HG03095 (cell line): Measurements from ENCODE around the gene ATXN2L.
A peak's percentile ranks its signal among the peaks of the same experiment; 100 is the strongest.
"Not testable (repeated sequence)": the region's sequence is repeated elsewhere in the genome, so short reads cannot be mapped to it uniquely, and the experiment has no call there.

Experiments used
- ATAC-seq: cut with Tn5 transposase; IDR thresholded peaks from one replicate; pipeline ENCODE4 v1.9.1; 2021; ENCODE audit warnings: moderate library complexity; ENCODE audit not compliant: unreplicated experiment

Gene ATXN2L

GRCh38 chr16:28869201-28869600, 46.4 kb downstream of the ATXN2L start:
- ATAC-seq: no peak

DNA sequence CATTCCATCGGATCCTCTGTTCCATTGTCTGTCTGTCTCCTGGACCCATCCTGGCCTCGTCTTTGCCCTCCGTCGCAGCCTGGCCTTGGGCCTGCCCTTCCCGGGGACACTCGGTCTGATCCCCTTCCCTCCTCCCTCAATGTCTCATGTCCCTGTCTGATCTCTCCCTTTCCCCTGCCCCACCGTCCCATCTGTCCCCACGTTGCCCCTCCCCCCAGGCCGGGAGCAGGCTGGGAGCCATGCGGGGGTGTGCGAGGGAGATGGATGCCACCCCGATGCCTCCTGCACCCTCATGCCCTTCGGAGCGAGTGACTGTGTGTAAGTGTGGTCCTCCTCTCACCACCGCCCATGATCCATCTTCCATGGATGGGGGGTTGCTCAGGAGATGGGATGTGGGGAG, 50.2 kb downstream of the ATXN2L start:
- ATAC-seq: no peak

- no peak for ATAC-seq
These were observed 50.9 kb downstream of the ATXN2L start for GRCh38 chr16:28873543-28874201.

DNA sequence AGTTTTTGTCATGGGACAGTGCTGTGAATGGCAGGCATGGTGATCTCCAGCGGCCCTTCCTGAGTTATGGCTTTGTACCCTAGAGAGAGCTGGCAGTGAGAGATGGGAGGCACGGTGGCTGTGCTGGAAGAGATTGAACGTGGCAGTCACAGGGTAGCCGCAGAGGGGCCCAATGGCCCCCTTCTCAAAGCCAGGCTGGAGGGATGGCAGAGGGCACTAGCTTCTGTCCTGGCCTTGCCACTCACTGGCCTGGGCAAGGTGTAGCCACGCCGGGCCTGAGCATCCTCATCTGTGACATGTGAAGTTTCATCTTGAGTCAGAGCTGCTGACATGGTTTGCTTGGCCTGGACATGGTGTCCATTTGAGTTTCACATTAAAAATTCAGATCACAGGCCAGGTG, 51.6 kb downstream of the ATXN2L start:
- no peak for ATAC-seq

DNA sequence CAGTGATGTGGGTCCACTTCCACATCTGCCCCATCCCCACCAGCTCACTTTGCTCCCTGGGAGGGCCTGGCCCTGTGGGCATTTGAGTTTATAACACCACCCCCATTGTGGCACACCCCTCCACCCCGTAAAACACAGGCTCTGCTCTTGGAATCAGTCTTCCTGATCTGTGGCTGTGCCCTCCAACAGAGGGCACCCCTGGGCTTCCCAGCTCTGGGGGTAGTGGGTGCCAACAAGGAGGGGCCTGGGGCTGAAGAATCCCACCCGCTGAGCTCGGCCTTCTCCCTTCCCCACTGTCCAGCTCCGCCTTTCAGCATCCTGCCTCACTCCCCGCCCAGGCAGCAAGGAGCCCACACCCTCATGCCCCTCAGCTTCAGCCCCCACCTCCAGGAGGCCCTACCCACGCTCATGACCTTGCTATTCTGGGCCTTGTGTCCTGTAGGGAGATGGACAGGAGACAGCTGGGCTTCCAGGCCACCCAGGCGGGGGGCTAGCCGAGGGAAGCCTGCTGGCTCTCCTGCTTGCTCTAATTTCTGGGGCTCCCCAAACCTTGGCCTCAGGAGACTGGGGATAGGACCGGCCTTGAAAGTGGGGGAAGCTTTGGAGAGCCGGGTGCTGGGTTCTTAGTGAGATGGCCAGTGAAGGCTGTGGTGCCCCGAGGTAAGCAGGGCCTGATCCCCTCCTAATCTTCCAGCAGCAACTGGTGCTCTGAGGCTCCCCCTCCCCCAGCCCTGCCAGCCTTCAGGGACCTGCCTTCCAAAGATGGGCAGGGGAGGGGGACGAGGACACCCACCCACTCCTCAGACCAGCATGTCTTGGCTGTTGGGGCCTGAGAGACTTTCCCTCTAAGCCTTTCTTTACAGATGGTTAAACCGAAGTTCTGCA, 52.6 kb downstream of the ATXN2L start:
- no peak for ATAC-seq

DNA sequence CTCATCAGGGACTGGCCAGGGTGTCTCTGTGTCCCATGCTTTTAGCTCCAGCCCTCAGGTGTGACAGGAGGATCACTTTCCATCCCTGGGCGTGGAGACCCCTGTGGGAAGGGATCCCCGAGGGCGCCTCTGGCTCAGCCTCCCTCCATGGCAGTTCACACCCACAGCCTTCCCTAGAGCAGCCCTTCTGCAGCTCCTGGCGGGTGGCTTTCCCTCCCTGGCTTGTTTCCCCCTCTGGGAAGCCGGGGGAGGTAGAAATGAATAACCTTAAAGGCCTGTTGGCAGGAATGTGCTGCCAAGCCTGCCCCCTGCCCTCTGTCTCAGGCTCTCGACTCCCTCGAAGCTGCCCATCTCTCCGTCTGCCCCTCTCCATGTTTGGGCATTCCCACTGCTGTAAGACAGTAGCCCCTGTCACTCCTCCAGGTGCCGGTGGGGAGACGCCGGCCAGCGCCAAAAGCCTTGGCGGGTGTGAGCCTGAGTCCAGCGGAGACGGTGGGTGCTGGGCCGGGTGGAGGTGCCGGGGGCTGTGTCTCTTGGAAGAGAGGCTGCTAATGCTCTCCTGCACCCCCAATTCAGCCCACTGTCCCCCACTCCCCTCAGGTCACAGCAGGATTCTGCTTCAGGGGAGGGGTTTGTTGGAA, 53.3 kb downstream of the ATXN2L start:
- ATAC-seq: no peak

DNA sequence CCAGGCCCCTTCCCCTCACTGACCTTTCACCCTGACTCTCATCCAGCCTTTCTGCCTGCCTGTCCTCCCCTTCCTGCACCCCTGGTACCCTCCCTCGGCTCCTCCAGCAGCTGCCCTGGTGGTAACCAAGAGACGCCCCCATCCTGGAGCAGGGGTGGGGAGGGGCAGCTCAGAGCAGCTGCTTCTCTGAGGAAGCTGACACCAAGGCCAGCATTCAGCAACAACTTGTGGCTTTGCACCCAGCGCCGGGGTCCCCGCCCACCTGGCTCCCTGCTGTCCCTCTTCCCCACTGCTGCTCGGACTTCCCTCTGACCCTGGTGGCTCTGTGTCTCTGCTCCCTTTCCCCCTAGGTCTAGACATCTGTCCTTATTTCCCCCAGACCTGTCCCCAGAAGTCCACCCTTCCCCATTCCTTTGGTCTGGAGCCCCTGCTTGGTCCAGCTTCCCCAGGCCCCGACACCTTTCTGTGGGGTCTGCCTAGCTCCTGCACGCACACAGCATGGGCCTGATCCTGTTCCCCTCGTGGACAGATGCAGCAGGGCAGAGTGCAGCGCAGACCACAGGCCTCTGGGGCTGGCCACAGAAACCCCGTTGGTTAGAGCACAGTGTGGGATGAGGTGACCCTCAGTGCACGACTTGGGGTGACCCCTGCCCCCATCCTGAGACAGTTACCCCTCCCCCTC, 54.3 kb downstream of the ATXN2L start:
- ATAC-seq: no peak

GRCh38 chr16:28877655-28878000, 54.8 kb downstream of the ATXN2L start:
- ATAC-seq: no peak

GRCh38 chr16:28878083-28878926, 55.5 kb downstream of the ATXN2L start, which contains the start of gene ATP2A1:
Gene ATP2A1, plus strand, starts transcription at chr16:28878488. Its CDS starts 184 bp downstream, at chr16:28878672.
- no peak for ATAC-seq

GRCh38 chr16:28879261-28879840, 56.6 kb downstream of the ATXN2L start:
- peak; percentile 21 for ATAC-seq

DNA sequence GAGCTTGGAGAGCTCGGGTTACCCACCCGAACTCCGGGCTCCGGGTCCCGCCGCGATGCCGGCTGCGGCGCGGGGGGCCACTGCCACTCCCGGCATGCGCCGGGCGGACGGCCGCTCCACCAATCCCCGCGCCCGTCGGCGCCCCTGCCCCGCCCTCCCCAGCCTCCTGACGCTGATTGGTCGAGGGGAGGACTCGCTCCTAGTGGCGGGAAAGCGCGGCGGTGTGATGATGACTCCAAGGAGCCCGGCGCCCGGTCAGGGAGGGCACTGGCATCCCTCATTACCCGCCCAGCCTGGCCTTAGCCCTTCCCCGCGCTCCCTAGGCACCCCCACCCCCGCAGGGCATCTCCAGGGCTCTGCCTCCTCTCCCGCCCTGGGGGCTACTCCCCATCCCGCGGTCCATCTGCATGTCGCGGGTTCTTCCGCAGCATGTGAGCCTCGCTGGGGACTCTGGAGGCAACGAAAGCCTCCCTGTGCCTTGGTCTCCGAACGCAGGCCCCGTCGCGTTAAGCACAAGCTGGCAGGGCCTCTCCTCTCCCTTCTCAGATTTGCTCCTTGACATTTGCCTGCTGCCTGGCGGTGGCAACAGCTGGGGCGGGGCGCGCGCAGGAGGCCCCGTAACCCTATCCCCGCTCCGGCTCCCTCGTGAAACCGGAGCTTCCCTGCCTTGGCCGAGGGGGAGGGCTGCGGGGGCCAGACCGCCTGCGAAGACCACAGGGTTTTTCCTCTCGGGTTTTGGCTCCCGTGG, 57.2 kb downstream of the ATXN2L start:
- peak; percentile 86 for ATAC-seq

DNA sequence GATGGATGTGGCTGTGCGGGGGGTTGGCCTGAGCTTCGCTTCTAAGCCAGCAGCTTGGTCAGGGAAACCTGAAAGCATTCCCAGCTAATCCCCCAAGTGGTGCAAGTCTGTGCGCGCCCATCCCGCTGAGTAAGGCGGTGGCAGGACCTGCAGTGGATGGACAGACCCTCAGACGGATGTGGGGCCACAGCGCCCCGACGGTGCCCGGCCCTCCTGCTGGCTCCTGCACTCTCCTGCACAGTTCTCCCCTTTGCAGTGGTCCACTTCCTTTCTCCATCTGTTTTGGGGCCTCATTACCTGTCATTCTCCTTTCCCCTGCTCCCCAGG, 57.8 kb downstream of the ATXN2L start:
- ATAC-seq: no peak

DNA sequence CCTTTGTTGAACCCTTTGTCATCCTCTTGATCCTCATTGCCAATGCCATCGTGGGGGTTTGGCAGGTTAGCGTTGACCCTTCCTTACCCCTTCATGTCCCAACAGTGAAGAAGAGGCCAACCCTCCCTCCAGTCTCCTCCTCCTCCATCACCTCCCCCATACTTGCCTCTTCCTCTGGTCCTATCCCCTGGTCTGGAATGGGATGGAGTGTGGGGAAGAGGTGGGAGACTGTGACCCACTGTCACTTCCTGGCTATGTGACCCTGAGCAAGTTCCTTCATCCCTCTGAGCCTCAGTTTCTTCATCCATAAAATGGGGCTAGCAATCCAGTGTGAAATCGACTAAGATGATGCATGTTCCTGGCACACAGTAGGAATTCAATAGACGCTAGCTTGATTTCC, 58.2 kb downstream of the ATXN2L start:
- no peak for ATAC-seq

GRCh38 chr16:28881565-28881964, 58.8 kb downstream of the ATXN2L start:
- not testable (repeated sequence) for ATAC-seq

GRCh38 chr16:28882551-28883160, 59.9 kb downstream of the ATXN2L start:
- ATAC-seq: no peak

DNA sequence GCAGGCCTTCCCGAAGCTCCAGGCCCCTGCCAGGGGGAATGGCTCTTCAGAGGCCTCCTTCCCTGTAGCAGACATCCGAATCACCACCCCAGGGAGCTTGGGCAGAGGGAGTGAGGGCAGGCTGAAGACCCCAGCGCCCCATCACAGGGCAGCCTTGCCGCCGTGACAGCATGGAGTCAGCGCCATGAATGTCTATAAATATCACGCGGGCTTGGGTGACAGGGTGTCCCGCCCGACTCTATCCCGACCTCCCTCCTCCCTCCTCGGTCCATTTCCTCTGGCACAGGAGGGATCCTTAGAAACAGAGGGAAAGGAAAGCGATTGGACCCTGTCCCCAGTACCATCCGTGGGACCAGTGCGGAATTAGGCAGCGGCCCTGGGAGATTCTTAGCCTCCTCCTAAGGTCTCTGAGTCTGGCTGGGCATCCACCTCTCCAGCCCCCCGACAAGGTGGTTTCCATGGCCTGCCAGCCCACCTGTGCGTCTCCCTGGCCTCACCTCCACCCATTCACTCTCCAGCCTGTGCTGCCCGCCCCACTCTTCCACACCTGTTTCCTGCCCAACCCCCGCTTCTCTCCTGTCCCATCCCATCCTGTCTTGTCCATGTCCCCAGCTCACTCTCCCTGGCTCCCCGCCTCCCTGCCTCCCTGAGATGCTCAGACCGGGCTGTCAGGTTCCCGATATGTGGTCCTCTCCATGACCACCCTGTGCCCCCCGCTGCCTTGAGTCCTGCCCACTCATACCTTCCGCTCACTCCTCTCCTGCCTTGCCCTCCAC, 60.6 kb downstream of the ATXN2L start:
- ATAC-seq: no peak

DNA sequence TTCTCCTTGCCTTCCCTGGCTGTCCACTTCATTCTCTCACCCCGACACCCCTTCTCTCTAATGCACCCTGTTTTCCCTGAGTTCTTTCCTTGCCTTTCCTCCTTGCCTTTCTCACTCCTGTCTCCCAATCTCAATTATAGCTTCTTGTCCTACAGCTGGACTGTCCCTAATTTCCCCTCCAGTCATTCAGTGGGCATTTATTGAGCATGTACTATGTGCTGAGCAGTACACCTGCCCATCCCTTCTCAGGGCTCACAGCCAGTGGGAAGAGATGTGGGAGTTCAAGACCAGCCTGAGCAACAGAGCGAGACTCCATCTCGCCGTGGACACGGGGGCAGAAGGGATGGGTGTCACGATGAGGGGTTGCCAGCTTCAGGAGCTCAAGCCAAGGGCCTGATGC, 61.2 kb downstream of the ATXN2L start:
- no peak for ATAC-seq
